GM23248 (cell line): Measurements from ENCODE around the gene CES2.

Source experiments
- EZH2 ChIP-seq: fragments of 200-600 bp; sonication (generic); IDR thresholded peaks from 2 replicates; pipeline ENCODE4 v1.6.1; 2018; ENCODE audit warnings: antibody characterized with exemption, mild to moderate bottlenecking; ENCODE audit not compliant: insufficient read depth, poor library complexity, severe bottlenecking
- EZH2phosphoT487 ChIP-seq: fragments of 200-600 bp; sonication (generic); IDR thresholded peaks from 2 replicates; pipeline ENCODE4 v1.6.1; 2018; ENCODE audit warnings: antibody characterized with exemption, moderate library complexity, mild to moderate bottlenecking, low read depth; ENCODE audit not compliant: insufficient read depth

DNA sequence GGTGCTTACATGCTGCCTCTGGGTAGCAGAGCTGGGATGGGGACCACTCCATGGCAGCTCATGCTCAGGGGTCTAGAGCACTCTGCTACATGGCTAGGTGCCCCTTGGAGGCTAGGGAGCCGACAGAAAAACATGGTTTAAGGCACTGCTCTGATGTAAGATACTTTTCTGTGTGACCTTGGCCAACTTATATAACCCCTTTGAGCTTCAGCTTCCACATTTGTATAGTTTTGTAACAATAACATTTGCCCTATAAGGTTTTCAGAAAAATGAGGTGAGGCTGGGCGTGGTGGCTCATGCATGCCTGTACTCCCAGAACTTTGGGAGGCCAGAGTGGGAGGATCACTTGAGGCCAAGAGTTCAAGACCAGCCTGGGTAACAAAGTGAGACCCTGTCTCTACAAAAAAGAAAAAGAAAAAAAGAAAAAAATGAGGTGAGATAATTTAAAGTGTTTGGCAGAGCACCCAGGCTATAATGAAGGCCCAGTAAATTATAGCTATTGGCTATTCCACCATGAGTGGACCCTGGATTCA lies 56.3 kb downstream of the CES2 start:
- no peak for TF ChIP-seq EZH2
- no peak for TF ChIP-seq EZH2phosphoT487
